HEK293T (cell line): Measurements from ENCODE around the gene MUSTN1.

Experiments
- ARNT ChIP-seq: fragments of 450-650 bp; IDR thresholded peaks from 2 replicates; pipeline ENCODE4 v1.6.1; 2017; ENCODE audit warnings: mild to moderate bottlenecking
- BHLHE40 ChIP-seq: fragments of 450-650 bp; IDR thresholded peaks from 2 replicates; pipeline ENCODE4 v1.6.1; 2016; ENCODE audit warnings: mild to moderate bottlenecking, moderate library complexity, borderline replicate concordance
- CTBP1 ChIP-seq: fragments of 450-650 bp; IDR thresholded peaks from 2 replicates; pipeline ENCODE4 v1.6.1; 2016; ENCODE audit warnings: borderline replicate concordance
- FOXA1 ChIP-seq: fragments of 450-650 bp; IDR thresholded peaks from 2 replicates; pipeline ENCODE4 v1.6.1; 2016; ENCODE audit warnings: mild to moderate bottlenecking
- FOXK2 ChIP-seq: fragments of 450-650 bp; IDR thresholded peaks from 2 replicates; pipeline ENCODE4 v1.6.1; 2016; ENCODE audit warnings: mild to moderate bottlenecking
- FOXM1 ChIP-seq: fragments of 450-650 bp; IDR thresholded peaks from 2 replicates; pipeline ENCODE4 v1.6.1; 2017; ENCODE audit warnings: mild to moderate bottlenecking, borderline replicate concordance
- HDGF ChIP-seq: fragments of 450-650 bp; IDR thresholded peaks from 2 replicates; pipeline ENCODE4 v1.6.1; 2017; ENCODE audit warnings: antibody characterized with exemption, borderline replicate concordance
- L3MBTL2 ChIP-seq: fragments of 450-650 bp; conservative IDR thresholded peaks from 2 replicates; pipeline ENCODE4 v1.6.1; 2016; ENCODE audit warnings: mild to moderate bottlenecking
- LEF1 ChIP-seq: fragments of 450-650 bp; IDR thresholded peaks from 2 replicates; pipeline ENCODE4 v1.6.1; 2017; ENCODE audit warnings: mild to moderate bottlenecking, borderline replicate concordance
- NFRKB ChIP-seq: fragments of 450-650 bp; IDR thresholded peaks from 2 replicates; pipeline ENCODE4 v1.6.1; 2016; ENCODE audit warnings: mild to moderate bottlenecking, moderate library complexity
- SP1 ChIP-seq: fragments of 450-650 bp; IDR thresholded peaks from 2 replicates; pipeline ENCODE4 v1.6.1; 2017
- SUZ12 ChIP-seq: fragments of 450-650 bp; IDR thresholded peaks from 2 replicates; pipeline ENCODE4 v1.6.1; 2016; ENCODE audit warnings: mild to moderate bottlenecking
- ZNF384 ChIP-seq: fragments of 450-650 bp; IDR thresholded peaks from 2 replicates; pipeline ENCODE4 v1.6.1; 2016

DNA sequence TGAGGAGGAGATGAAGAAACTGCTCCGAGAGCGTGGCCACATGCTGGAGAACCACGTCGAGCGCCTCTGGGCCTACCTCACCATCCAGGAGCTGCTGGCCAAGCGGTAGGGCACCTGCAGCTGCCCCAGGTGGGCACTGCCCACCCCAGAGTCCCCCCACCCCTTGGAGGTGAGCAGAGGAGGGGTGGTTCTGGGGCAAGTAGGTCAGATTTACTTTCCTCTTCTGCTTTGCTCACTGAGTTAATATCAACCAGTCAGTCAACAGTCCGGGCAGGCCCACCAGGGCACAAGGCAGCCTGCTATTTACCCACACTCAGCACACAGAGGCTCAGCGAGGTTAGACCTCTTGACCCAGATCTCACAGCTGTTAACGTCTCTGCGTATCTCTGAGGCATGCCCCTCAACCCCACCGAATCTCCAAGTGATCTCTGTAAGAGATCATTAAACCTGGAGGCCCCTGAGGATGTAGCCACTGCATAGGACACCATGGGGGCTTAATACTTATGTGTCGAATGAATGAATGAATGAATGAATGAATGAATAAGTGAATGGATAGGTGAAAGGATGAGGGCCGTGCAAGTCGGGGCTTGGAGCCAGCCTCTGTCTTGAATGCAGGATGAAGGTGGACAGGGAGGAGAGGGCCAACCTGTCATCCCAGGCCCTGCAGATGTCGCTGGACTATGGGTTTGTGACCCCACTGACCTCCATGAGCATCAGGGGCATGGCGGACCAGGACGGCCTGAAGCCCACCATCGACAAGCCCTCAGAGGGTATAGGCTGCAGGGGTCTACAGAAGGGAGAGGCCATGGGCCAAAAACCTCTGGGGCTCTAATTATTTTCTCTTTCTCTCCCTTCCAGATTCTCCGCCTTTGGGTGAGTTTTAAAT, 48.2 kb downstream of the MUSTN1 start:
- TF ChIP-seq L3MBTL2: no peak
- TF ChIP-seq FOXK2: no peak
- no peak for TF ChIP-seq SUZ12
- no peak for TF ChIP-seq ARNT
- TF ChIP-seq ZNF384: no peak
- no peak for TF ChIP-seq NFRKB
- no peak for TF ChIP-seq LEF1
- TF ChIP-seq SP1: no peak
- no peak for TF ChIP-seq HDGF
- no peak for TF ChIP-seq FOXA1
- TF ChIP-seq BHLHE40: no peak
- TF ChIP-seq CTBP1: no peak
- no peak for TF ChIP-seq FOXM1
